ENCODE results near the gene IL4R.

GRCh38 chr16:27315333-27316037 lies 1.7 kb downstream of the IL4R start:
- TF ChIP-seq CTCF (IDR thresholded peaks at IDR 0.05) = no peak
- peak; percentile 35 for TF ChIP-seq POLR2AphosphoS5 (IDR thresholded peaks at IDR 0.05)
- no peak for TF ChIP-seq POLR2A (IDR thresholded peaks at IDR 0.05)
